Activated CD4-positive, alpha-beta T cell treated with anti-CD3 and anti-CD28 coated beads for 4 hours (primary cell): ENCODE results near the gene GRM7.

Experiments used
- DNase-seq, 2 donors: peaks; one replicate each; pipeline ENCODE4 v3.0.0-alpha.2; 2020

Gene GRM7

DNA sequence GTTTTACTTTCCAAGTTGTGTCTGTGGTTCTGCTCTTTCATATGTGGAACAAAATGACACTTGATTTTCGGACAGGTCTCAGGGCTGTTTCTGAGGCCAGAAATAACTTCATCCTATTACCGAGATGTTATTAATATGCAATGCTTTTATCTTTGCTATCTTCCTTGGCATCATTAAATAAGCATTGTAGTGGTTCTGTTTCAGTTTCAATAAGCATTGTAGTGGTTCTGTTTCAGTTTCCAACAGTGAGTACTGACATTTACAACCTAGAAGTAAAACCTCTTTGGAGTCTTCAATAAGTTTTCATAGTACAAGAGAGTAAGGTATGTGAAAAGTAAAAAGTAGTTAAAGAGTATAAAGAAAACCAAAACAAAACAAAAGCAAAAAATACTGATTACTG, 746.2 kb downstream of the GRM7 start:
- no peak for DNase-seq

DNA sequence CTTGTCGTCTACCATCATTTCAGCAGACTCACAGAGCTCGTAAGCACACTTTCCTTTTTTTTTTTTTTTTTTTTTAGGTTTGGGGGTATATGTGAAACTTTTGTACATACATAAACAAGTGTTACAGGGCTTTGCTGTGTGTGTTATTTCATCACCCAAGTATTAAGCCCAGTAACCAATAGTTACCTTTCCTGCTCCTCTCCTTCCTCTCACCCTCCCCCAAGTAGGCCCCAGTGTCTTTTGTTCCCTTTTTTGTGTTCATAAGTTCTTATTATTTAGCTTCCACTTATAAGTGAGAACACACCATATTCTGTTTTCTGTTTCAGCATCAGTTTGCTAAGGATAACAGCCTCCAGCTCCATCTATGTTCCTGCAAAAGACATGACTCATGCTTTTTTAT, 746.8 kb downstream of the GRM7 start:
- DNase-seq = no peak

DNA sequence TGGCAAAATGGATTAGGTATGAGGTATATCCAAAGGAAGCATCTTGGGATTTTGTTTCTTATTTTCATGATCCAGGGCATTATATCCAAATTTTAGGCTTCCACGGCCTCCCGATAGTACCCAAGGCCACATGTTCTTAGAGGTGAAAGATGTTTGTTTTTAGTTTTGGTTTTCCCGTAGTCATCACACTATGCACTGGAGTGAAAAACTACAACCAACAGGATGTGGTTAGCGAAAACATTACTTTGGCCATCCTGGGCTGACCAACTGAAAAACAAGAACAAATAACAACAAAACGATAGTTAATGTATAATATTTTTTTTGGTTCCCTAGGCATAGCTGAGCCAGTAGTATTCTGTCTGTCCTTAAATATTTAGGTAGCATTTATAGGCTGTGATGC, 749.7 kb downstream of the GRM7 start:
- no peak for DNase-seq

DNA sequence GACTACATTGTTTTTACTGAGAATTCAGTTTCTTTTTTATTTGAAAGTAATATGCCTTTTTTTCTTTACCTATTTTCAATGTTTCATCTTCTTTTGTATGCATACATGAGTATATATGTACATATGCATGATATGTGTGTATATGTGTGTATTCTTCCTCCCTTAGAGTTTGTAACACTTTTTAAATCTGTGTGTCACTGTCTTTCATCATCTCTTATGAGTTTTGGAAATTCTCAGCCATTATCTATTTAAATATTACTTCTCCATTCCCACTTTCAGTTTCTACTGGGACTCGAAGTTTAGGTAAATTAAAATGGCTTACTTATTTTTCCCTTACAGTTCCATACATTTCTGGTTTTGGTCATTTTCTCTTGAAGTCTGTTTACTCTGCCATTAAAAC, 754.1 kb downstream of the GRM7 start:
- DNase-seq = no peak

DNA sequence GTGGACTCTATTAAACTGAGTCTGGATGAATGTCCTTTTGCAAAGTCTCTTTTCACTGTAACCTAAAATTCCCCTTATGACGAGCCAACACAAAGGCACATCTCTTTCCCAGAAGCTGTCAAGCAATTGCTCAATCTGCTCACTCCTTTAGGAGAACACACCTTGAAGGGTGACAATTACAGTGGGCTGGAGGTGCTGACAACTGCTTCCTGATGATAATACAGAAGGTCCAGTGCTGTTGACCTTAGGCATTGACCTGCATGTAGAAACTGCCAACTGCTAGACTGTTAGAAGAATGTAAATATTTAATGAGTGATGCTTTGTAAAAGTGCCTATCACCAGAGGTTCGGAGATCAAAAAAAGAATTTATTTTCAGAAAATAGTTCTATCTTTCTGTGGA, 757.7 kb downstream of the GRM7 start:
- no peak for DNase-seq

DNA sequence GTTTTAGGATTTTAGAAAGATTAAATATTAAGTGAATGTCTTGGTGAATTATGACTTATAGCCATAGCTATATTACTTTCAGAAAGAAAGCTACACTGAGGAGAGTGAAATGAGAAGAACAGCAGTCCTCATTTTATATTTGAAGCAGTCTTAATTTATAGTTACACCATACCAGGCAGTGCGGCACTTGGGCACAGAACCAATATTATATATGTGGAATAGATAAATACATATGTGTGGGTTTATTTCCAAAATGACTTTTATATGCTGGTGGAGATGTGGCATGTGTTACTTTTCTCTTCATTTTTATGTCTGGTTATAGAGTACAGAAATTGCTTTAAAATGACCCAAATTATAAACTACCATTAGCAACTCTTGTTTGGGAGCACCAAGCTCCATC, 759.5 kb downstream of the GRM7 start:
- no peak for DNase-seq

DNA sequence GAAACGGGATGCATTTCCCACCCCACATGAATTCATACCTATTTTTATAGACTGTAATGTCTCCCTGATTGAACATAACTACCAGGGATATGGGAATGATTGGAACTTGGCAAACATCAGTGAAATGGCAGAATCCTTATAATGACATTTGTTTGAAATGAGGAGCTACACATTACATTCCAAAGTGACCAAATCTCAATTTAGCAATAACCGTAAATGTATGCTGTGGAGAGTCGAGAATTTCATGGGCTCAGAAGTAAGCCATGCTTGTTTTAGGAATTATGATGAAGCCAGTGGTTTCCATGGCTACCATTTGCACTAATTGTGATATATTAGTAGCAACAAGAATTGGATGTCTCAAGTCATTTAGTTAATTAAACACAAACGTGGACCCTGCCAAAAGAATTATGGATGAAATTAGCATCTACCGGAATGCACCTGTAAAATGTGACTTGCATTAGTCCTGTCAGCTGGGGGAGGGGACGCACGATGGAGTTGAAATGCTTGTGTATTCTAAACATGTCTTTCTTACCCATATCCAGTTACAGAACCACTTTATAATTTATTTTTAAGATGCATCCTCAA, 760.2 kb downstream of the GRM7 start:
- no peak for DNase-seq

DNA sequence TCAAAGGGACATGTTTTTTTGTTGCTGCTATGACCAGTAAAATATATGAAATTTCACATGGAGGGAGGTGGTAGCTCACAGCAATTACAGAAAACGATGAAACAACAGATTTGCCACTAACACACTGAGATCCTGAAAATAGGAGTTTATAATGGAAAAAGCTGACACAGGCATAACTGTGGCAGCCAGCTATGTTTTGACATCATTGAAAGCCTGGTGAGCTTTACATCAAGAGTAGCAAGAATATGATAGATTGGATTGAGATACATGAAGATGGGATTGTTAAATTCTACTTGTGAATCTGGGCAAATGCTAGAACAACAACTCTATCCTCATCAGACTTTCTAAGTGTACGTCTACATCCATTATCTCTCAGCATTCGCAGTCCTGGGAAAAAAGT, 760.7 kb downstream of the GRM7 start:
- DNase-seq = no peak

DNA sequence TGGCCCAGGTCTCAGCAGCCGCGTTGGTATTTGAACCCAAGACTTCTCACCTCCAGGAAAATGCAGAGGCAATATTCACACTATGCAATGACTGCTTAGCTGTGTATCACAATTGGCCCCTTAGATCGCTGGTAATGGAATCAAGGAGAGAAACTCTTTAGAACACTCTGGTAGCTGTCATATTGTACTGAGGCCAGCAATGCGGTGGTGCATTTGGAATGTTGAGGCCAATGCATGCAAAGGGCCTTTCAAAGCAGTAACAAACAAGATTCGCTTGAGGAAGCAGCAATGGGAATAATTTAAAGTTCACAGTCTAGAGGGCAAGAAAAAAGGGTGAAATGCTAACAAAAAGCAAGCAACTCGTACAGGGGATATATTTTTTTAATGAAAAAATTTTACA, 764.1 kb downstream of the GRM7 start:
- DNase-seq = no peak

DNA sequence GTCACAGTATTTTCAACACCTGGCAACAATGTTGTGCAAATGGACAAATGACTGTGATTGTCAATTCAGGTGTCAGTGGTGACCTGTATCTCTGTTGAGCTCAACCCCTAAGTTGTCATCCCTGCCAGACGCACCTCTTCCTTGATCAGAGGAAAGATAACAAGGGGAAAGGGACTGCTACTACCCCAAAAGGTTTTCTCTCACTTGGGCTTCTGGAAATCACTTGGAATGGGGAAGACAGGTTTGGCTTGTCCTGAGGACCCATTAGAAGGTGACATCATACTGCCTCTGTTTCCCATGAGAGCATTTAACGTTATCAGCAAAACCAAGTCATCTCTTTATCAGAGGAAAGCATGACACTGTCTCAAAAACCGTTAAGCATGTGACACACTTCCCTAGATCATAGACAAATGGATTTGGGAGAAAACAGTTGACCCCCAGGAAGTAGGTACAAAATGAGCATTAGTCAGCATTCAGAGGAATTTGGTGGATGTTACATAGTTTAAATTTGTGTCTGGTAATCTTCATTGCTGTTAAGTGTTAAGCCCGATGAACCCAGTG, 769.5 kb downstream of the GRM7 start:
- no peak for DNase-seq

DNA sequence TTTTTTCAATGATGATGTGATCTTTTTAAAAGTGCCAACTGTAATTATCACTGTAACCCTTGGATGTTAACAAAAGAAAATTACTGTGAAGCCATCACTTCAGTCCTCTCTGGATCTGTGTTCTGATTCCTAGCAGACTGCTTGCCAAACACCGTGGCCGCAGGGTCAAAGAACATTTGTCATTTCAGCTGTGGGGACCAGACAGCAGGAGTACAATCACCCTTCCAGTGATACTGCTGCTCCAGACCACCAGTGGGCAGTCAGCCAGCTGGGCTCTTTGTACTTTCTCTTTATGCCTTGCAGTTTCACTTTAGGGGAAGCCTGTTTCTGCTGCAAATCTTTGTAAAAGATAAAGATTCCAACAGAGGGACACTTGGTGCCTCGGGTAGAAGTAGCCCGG, 770.0 kb downstream of the GRM7 start:
- no peak for DNase-seq

DNA sequence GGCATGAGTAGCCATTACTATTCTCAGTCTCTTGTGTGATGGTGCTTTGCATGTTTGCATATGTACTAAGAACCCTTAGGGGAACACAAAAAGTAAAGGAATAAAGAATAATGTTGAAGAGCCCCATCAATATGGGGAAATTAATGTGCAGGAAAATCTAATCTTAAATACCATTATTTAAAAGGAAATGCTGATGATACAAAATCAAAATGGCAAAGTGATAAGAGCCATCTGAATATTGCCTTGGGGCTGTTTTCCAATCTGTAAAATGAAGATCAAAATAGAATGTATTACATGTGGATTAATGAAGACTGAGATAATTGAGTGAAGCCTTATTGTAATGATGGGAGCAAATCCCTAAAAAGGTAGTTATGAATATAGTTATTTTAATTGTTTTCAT, 771.4 kb downstream of the GRM7 start:
- no peak for DNase-seq

DNA sequence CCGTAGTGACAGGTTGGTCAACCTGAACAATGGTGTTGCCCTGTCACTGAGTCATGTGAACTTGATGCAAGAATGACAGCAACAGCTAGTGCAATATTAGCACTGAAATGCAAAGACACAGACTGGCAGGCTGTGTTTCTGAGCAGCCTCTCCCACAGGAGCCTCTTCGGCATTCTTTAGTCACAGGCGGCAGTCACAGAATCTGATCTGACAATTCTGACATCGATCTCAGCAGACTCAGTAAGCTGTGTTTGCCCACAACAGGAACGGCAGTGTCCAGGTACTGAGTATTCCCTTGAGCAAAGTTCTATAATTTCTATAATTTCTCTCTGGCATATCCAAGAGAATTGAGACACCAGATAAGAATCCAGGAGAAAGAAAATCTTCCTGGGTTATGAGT, 776.8 kb downstream of the GRM7 start:
- DNase-seq = no peak

DNA sequence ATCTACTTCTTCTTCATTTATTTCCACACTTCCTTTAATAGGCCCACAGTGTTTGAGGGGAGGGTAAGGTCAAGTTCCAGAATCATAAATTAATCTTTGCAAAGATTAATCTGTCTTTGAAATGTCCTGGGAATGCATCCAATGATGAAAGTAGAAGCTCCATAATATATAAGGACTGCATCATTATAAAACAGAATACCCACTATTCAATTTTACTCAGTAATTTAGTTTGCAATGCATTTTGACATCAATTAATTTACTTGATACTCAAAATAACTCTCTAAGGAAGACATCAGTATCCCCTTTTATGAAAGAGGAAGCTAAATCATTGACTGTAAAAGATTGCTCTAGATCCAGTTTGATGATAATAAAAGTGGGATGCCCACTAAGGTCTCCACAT, 777.2 kb downstream of the GRM7 start:
- no peak for DNase-seq

DNA sequence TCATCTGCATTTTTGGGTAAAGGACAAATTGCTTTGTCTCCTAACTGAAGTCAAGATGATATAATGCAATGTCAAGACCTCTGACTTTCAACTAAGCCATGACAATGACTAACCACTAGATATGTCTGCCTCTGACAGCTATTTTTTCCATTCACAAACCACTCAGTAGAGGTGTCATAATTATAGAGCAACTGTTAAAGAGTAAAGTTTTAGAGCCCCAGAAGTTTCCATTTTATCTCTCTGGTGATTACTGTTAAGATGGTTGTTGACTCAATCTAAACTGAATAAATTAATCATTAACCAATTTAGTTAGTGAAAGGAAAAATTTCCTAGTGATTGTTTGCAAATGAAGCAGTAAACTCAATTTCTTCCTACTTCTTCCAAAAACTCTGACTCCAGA, 779.9 kb downstream of the GRM7 start:
- no peak for DNase-seq

DNA sequence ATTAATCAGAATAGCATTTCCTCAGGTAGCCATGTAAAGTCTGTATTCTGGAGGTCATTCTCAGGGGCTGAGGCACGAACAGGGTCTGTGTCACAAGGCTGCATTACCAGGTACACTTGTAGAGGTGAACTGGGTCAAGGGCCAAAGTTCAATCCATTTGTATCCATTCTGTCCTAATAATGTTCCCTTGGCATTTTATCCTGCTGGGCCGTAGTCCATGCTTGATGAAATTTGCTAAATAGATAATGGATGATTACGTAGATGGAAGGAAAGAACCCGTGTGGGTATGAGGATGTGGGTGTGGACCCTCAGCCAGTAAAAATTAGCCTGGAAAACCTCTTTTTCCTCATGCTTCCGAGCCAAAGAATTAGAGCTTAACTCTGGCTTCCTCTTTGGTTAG, 785.9 kb downstream of the GRM7 start:
- no peak for DNase-seq

DNA sequence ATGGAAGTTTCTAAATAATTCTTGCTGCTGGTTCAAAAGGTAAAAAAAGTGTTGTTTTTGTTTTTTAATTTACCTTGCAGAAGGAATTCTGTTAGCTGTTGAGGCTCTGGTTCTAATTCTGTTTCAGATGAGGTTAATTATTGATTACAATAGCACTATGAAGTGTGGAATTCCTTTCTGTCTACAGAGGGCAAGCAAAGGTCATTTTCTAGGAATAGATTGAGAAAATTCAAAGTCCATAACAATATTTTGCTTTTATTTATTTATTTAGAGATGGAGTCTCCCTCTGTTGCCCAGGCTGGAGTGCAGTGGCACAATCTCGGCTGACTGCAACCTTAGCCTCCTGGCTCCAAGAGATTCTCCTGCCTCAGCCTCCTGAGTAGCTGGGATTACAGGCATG, 789.6 kb downstream of the GRM7 start:
- DNase-seq = no peak

DNA sequence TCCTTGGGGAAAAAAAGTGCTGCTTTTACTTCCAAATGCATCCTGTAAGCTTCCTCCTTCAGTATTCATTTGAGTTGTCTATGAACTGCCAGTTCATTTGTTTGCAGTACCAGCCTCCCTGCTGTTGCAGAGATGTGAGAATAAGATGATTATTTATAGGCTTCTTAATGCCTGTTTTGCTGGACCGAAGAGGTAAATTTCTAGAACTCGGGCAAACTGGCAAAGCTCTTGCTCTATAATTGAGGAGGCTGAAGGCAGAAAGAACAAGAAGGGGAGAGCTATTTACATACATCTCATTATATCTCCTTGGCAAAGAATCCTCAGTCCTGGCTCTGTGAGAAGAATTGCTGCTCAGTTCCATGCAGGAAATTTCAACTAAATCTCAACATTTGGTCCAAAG, 790.4 kb downstream of the GRM7 start:
- no peak for DNase-seq

DNA sequence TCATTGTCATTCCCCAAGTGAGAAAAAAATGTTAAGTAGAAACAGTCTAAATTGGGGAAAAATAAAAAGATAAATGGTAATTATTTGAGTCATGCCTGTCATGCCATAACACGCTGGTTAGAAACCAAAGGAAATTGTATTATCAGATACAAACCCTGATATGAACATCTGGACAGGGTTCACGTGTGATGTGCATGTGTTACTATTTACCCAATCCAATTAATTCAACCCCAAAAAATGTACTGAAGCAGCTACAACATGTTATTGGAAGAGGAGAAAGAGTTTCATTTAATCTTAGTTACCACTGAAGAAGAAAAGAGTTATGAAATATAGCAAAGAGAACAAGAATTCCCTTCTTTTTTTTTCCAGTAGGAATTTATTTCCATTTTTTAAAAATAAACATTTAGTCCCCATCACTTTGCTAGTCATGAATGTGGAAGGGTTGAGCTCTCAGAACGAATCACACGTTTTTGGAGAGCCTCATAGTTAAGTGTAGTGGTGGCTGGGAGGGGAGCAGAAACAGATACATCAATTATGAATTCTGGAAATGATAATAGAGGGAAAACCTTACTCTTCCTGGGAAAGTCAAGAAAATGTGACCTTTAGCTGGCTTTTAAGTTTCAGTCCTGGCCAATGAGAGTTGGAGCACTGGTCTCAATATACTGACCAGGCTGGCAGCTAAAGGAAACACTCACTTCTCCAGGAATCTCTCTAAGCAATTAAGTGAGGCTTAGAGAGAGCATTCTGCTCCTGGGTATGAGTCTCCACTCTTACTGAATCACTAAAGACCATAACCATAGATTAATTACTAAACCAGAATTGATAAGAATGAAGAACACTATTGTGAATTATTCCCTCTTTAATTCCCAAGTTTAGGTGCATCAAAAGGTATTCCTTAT, 796.5 kb downstream of the GRM7 start:
- DNase-seq = no peak

DNA sequence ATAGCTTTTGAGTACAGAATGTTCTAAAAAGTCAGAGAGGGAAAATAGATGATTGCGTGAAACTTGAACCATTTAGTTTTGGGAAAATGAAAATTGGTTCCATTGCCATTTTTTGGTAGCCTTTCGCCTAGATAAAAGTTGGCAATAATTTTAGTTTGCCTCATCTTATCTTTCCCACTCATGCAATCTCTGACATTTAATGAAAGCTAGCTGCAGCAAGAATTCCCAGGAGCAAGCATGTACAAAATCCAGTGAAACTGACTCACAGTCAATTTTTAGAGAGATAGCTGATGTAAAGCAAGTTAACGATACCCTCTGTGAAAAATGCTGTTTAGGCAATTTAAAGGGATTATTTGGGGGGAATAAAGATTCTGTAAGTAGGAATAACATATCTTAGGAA, 797.4 kb downstream of the GRM7 start:
- DNase-seq = no peak

DNA sequence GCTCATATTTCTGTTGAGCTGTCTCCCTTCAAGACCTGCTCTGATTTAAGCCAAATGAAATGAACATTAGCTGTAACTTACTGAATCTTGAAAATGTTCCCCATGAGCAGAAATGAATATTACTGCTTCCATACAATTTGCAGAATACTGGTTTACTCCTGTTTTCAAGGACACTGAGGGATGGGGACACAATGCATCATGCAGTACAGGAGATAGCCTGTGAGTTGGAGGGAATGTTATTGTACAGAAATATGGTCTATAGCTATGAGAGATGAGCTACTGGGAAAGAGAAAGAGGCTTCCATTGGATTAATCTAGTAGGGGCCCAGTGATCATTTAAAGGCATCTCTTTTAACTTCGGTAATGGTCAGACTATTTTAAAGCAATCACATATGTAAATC, 798.2 kb downstream of the GRM7 start:
- DNase-seq = no peak

DNA sequence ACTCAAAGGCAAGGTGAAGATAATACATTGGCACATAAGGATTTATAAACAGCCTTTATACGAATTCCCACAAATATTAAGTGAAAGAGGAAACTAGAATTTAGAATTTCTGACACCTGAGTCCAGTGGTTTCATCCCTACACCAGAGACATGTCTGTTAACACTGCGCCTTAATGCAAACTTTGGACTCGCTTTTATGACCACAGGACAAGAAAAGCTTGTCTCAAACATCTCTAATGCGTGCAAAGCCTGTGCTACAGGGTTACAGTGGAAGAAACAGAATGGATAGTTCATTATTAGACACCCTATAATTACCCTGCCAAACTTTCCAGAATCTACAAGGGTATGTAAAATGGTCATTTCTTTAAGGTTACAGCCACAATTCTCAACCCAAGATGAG, 802.9 kb downstream of the GRM7 start:
- no peak for DNase-seq

DNA sequence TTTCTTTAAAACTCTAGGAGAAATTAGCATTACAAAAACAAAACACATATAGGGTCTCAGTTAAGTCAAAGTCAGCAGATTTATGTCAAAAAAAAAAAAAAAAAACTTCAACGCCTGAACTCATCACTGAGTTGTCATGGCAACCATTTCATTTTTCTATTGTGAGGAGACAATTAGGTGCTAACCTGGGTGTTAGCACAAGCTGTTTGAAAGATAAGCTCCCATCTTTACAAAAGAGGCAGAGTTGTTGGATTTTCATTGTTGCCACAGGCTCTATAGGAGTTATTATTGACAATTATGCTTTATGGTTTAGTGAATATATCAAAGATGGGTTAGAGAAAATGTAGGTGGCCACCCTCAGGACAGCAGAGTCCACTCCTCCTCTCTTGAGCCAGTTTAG, 806.9 kb downstream of the GRM7 start:
- no peak for DNase-seq

DNA sequence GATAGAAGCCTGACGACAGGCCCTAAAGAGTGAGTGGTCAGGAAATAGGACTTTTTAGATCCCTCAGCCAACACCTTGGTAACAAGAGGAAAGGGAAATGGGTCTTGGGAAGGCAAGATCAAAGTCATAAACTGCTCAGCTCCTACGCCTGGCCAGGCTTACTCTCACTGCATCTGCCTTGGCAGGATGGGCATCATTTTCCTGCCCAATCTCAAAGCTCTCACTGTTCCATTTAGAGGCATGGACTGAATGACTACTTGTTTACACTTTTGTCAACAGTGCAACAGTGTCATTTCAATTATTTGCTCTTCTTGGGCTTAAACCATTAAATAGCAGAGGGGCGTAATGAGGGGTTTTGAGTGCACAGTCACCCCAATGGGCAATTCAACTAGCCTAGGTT, 808.7 kb downstream of the GRM7 start:
- no peak for DNase-seq

DNA sequence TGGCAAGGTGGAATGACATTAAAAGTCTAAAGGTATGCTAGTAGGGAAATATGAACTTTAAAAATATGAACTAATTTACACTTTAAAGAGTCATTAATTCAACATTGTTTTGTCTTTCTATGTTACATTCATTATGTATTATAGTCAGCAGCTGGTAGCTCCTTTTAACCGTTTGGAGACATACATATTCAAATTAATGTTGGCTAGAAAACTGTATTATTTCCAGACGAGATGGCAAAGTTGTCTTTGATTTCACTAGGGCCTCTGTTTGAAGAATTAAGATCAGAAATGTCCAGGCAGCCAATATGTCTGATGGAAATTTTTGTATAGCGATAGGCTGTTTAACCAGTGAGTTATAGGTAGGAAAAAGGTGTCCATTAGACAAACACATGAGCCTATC, 817.6 kb downstream of the GRM7 start:
- DNase-seq = no peak
